ENCODE measurements around the gene CDH10. TPM values are rescaled to one million over a fixed set of nuclear protein-coding genes. Genes with fewer than 3 reads are reported as not detected.

Gene CDH10
- total RNA-seq, 1 experiment from 2014 or later, result 0.22 TPM

GRCh38 chr5:24646915-24647314 lies 2.1 kb upstream of the CDH10 start:
- no peak overlapping the region for H3K27ac Mint-ChIP-seq
- TF ChIP-seq MLX (CRISPR knock-in tag; IDR thresholded peaks at IDR 0.05), result no peak
- no peak for TF ChIP-seq GRHL2 (CRISPR knock-in tag; IDR thresholded peaks at IDR 0.05; ENCODE audit: insufficient replicate concordance, severe bottlenecking)
- ATAC-seq, result no peak
- peaks cover 22% of the 10 kb centered on the region for H3K27me3 Mint-ChIP-seq (ENCODE audit: low read depth)
- no peaks in the 10 kb centered on the region for H3K9me3 Mint-ChIP-seq
- ChIA-PET POLR2A (no interaction called here), CTCF (no interaction called here)
- DNase-seq (ENCODE audit: low spot score), result no peak
- H3K36me3 Mint-ChIP-seq, result no peaks in the 10 kb centered on the region
- H3K4me1 Mint-ChIP-seq, result peaks cover 51% of the 10 kb centered on the region
- H3K4me3 Mint-ChIP-seq, result no peak overlapping the region

- Mint-ChIP-seq H3K27me3 (ENCODE audit: low read depth) (peaks cover 22% of the 10 kb centered on the region), H3K27ac (no peak overlapping the region), H3K4me1 (peaks cover 37% of the 10 kb centered on the region), H3K4me3 (peak overlapping the region; percentile 54), H3K36me3 (no peaks in the 10 kb centered on the region), H3K9me3 (no peaks in the 10 kb centered on the region)
- DNase-seq (ENCODE audit: low spot score) (no peak), ATAC-seq (no peak)
- ChIA-PET CTCF (interaction anchor here (1.4 kb wide), 1 partner anchor 361 kb away, joined by 3 read pairs; no protein-coding TSS in a partner anchor), POLR2A (no interaction called here)
- no peak for TF ChIP-seq FOXJ3 (CRISPR knock-in tag; IDR thresholded peaks at IDR 0.05; ENCODE audit: borderline replicate concordance)
- no peak for TF ChIP-seq ZNF512 (CRISPR knock-in tag; IDR thresholded peaks at IDR 0.05; ENCODE audit: borderline replicate concordance)
- no peak for TF ChIP-seq ZBTB21 (CRISPR knock-in tag; IDR thresholded peaks at IDR 0.05; ENCODE audit: borderline replicate concordance)
Observed at GRCh38 chr5:24645483-24645882, 705 bp upstream of the CDH10 start.

- Mint-ChIP-seq H3K27me3 (ENCODE audit: low read depth) (peaks cover 22% of the 10 kb centered on the region), H3K4me1 (peaks cover 32% of the 10 kb centered on the region), H3K36me3 (no peaks in the 10 kb centered on the region), H3K4me3 (no peak overlapping the region; the same call in 1 of the 2 replicates), H3K27ac (no peak overlapping the region), H3K9me3 (no peaks in the 10 kb centered on the region)
- POLR2A ChIA-PET, result interaction anchor here (0.7 kb wide), 1 partner anchor 286 kb away, joined by 3 read pairs; no protein-coding TSS in a partner anchor
- DNase-seq (ENCODE audit: low spot score) (no peak), ATAC-seq (no peak)
- CTCF ChIA-PET, result interaction anchor here (1.3 kb wide), 1 partner anchor 363 kb away, joined by 11 read pairs; no protein-coding TSS in a partner anchor
- TF ChIP-seq ZNF396 (CRISPR knock-in tag; IDR thresholded peaks at IDR 0.05; ENCODE audit: borderline replicate concordance) (no peak), ZNF121 (CRISPR knock-in tag; IDR thresholded peaks at IDR 0.05) (no peak), ZNF532 (CRISPR knock-in tag; IDR thresholded peaks at IDR 0.05; ENCODE audit: borderline replicate concordance) (no peak), ZNF671 (CRISPR knock-in tag; IDR thresholded peaks at IDR 0.05) (no peak), ATF6 (CRISPR knock-in tag; IDR thresholded peaks at IDR 0.05) (no peak), FOXP1 (CRISPR knock-in tag; IDR thresholded peaks at IDR 0.05; ENCODE audit: borderline replicate concordance) (no peak), SOX15 (CRISPR knock-in tag; IDR thresholded peaks at IDR 0.05) (no peak), STAT6 (CRISPR knock-in tag; conservative IDR thresholded peaks at IDR 0.05; ENCODE audit: low read depth) (no peak)
Observed at GRCh38 chr5:24643880-24644279, 898 bp downstream of the CDH10 start.
